H1 (cell line): ENCODE data around the gene TECPR2. TPM values are rescaled to one million over a fixed set of nuclear protein-coding genes. Genes with fewer than 3 reads are reported as not detected.

Experiments used
- BRCA1 ChIP-seq: IDR thresholded peaks from 2 replicates; pipeline ENCODE4 v1.6.1; 2012; ENCODE audit warnings: low read depth, low read length, improper control_type of control experiment
- FOSL1 ChIP-seq: IDR thresholded peaks from 2 replicates; pipeline ENCODE4 v1.6.1; 2011; ENCODE audit warnings: mild to moderate bottlenecking, low read depth, low read length, moderate library complexity; ENCODE audit not compliant: insufficient read depth
- HDAC6 ChIP-seq: IDR thresholded peaks from one replicate; pipeline ENCODE4 v1.7.1; 2012; ENCODE audit warnings: low read depth, mild to moderate bottlenecking, inconsistent platforms, low read length, moderate library complexity
- KDM5A ChIP-seq: fragments of 200-600 bp; IDR thresholded peaks from 2 replicates; pipeline ENCODE4 v1.7.1; 2012; ENCODE audit warnings: mild to moderate bottlenecking, low read length, inconsistent platforms, mixed read lengths
- RXRA ChIP-seq: IDR thresholded peaks from 2 replicates; pipeline ENCODE4 v1.6.1; 2011; ENCODE audit warnings: low read depth, mild to moderate bottlenecking, low read length, moderate library complexity; ENCODE audit not compliant: insufficient read depth
- SP1 ChIP-seq: IDR thresholded peaks from 2 replicates; pipeline ENCODE4 v1.6.1; 2011; ENCODE audit warnings: low read depth, low read length
- polyA plus RNA-seq, 7 experiments: library from polyadenylated mRNA; depleted of rRNA in 3 of 7; stranded (reverse) in 5 of 7; unstranded in 2 of 7; fragments of >200 nt in 5 of 7; fragments of 200-250 nt in 2 of 7; gene quantifications; 1 replicate in 5 of 7; 2 replicates in 1 of 7; 4 replicates in 1 of 7; pipeline versions ENCODE4 v1.2.1 to v1.2.3, GENCODE V29; 2011 to 2013; ENCODE audit warnings: missing spikeins in 2 of 7, mixed read lengths in 2 of 7
- total RNA-seq: library from RNA; stranded (reverse); fragmentation: NEBNext Ultra II Directional; extraction: Animal tissue kit (Norgen Biotek cat#: 25700); gene quantifications from 2 replicates; pipeline ENCODE4 v1.2.1, GENCODE V29; 2021
- TF ChIP-seq, protein P1 (sequence below): fragments of 300-600 bp; sonication (generic); IDR thresholded peaks from 2 replicates; pipeline ENCODE4 v1.7.1; 2012; ENCODE audit warnings: low read length, moderate library complexity, mild to moderate bottlenecking, inconsistent platforms; ENCODE audit not compliant: insufficient replicate concordance
- TF ChIP-seq, protein P2 (sequence below): IDR thresholded peaks from 2 replicates; pipeline ENCODE4 v1.6.1; 2012; ENCODE audit warnings: low read length, inconsistent platforms

Gene TECPR2
- total and polyA plus RNA-seq, 2 of the 8 experiments (the other 6 are each of a cell fraction or from before 2014, with no cell fraction given), result 6.8 to 19.4 TPM

DNA sequence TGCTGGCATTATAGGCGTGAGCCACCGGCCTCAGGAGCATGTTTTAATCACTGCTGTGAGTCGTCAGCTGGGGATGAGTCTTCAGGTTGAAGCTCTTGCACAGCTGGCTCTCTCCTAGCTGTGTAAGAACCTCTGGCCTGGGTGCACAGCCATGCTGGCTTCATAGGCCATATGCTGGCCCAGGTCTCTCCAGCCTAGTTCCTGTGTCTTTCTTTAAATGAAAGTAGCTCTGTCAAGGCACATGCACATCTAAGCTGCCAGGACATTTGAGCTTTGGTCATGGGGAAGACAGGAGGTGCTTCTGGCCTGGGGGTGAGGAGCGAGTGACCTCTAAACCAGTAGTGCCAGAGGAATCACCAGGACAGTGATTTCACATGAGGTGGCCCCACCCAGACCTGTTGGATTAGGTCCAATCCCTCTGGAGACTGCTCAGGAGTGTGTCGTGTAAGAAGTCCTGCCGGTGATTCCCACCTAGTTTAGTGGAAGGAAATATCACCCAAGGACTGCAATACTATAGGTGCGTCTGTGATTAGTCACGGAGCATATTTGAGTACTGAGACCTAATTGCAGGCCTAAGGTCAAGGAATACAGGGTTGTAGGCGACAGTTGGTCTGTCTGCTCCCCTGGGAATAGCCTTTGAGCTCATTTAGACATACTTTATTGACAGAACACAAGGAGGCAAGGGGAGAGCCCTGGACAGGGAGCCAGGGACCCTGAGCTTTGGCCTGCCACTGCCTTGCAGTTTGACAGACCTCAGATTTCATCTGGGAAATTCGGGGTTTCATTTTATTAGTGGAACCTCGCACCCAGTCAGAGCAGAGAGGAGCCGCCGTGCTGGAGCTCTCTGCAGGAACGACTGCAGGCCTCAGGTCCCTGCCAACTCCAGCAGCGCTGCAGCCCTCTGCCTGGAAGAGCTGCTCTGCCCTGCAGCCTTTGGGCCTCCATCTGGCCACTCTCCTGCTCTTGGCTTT lies 79.8 kb downstream of the TECPR2 start (continued):
- TF ChIP-seq, protein P1, sequence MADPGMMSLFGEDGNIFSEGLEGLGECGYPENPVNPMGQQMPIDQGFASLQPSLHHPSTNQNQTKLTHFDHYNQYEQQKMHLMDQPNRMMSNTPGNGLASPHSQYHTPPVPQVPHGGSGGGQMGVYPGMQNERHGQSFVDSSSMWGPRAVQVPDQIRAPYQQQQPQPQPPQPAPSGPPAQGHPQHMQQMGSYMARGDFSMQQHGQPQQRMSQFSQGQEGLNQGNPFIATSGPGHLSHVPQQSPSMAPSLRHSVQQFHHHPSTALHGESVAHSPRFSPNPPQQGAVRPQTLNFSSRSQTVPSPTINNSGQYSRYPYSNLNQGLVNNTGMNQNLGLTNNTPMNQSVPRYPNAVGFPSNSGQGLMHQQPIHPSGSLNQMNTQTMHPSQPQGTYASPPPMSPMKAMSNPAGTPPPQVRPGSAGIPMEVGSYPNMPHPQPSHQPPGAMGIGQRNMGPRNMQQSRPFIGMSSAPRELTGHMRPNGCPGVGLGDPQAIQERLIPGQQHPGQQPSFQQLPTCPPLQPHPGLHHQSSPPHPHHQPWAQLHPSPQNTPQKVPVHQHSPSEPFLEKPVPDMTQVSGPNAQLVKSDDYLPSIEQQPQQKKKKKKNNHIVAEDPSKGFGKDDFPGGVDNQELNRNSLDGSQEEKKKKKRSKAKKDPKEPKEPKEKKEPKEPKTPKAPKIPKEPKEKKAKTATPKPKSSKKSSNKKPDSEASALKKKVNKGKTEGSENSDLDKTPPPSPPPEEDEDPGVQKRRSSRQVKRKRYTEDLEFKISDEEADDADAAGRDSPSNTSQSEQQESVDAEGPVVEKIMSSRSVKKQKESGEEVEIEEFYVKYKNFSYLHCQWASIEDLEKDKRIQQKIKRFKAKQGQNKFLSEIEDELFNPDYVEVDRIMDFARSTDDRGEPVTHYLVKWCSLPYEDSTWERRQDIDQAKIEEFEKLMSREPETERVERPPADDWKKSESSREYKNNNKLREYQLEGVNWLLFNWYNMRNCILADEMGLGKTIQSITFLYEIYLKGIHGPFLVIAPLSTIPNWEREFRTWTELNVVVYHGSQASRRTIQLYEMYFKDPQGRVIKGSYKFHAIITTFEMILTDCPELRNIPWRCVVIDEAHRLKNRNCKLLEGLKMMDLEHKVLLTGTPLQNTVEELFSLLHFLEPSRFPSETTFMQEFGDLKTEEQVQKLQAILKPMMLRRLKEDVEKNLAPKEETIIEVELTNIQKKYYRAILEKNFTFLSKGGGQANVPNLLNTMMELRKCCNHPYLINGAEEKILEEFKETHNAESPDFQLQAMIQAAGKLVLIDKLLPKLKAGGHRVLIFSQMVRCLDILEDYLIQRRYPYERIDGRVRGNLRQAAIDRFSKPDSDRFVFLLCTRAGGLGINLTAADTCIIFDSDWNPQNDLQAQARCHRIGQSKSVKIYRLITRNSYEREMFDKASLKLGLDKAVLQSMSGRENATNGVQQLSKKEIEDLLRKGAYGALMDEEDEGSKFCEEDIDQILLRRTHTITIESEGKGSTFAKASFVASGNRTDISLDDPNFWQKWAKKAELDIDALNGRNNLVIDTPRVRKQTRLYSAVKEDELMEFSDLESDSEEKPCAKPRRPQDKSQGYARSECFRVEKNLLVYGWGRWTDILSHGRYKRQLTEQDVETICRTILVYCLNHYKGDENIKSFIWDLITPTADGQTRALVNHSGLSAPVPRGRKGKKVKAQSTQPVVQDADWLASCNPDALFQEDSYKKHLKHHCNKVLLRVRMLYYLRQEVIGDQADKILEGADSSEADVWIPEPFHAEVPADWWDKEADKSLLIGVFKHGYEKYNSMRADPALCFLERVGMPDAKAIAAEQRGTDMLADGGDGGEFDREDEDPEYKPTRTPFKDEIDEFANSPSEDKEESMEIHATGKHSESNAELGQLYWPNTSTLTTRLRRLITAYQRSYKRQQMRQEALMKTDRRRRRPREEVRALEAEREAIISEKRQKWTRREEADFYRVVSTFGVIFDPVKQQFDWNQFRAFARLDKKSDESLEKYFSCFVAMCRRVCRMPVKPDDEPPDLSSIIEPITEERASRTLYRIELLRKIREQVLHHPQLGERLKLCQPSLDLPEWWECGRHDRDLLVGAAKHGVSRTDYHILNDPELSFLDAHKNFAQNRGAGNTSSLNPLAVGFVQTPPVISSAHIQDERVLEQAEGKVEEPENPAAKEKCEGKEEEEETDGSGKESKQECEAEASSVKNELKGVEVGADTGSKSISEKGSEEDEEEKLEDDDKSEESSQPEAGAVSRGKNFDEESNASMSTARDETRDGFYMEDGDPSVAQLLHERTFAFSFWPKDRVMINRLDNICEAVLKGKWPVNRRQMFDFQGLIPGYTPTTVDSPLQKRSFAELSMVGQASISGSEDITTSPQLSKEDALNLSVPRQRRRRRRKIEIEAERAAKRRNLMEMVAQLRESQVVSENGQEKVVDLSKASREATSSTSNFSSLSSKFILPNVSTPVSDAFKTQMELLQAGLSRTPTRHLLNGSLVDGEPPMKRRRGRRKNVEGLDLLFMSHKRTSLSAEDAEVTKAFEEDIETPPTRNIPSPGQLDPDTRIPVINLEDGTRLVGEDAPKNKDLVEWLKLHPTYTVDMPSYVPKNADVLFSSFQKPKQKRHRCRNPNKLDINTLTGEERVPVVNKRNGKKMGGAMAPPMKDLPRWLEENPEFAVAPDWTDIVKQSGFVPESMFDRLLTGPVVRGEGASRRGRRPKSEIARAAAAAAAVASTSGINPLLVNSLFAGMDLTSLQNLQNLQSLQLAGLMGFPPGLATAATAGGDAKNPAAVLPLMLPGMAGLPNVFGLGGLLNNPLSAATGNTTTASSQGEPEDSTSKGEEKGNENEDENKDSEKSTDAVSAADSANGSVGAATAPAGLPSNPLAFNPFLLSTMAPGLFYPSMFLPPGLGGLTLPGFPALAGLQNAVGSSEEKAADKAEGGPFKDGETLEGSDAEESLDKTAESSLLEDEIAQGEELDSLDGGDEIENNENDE, result no peak
- no peak for TF ChIP-seq RXRA
- TF ChIP-seq, protein P2, sequence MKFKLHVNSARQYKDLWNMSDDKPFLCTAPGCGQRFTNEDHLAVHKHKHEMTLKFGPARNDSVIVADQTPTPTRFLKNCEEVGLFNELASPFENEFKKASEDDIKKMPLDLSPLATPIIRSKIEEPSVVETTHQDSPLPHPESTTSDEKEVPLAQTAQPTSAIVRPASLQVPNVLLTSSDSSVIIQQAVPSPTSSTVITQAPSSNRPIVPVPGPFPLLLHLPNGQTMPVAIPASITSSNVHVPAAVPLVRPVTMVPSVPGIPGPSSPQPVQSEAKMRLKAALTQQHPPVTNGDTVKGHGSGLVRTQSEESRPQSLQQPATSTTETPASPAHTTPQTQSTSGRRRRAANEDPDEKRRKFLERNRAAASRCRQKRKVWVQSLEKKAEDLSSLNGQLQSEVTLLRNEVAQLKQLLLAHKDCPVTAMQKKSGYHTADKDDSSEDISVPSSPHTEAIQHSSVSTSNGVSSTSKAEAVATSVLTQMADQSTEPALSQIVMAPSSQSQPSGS, result no peak
- no peak for TF ChIP-seq SP1
- no peak for TF ChIP-seq HDAC6
- no peak for TF ChIP-seq BRCA1
- TF ChIP-seq FOSL1, result no peak
- no peak for TF ChIP-seq KDM5A
- TF ChIP-seq, all 59 proteins: peak for 0
